Stimulated activated CD8-positive, alpha-beta memory T cell treated with anti-CD3 and anti-CD28 coated beads, Interleukin-2, amount 100 ng/mL, for 1 hour (primary cell): Measurements from ENCODE around the gene CNR2.
A peak's percentile ranks its signal among the peaks of the same experiment; 100 is the strongest.
"Not testable (repeated sequence)": the region's sequence is repeated elsewhere in the genome, so short reads cannot be mapped to it uniquely, and the experiment has no call there.

Experiments used
- DNase-seq, 2 donors: peaks; one replicate each; pipeline ENCODE4 v3.0.0-alpha.2; 2020; ENCODE audit warnings: low read depth in 2 of 2

CNR2 gene

DNA sequence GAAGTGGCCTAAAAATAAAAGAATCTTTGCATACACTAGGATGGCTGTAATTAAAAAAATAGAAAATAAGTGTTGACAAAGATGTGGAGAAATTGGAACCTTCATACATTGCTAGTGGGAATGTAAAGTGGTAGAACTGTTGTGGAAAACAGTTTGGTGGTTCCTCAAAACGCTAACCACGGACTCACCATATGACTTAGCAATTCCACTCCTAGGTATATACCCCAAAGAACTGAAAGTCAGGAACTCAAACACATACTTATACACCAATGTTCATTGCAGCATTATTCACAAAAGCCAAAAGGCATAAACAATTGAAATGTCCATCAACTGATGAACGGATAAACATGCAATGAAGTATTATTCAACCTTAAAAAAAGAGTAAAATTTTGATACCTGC is 77.1 kb downstream of the CNR2 start:
- no peak for DNase-seq

DNA sequence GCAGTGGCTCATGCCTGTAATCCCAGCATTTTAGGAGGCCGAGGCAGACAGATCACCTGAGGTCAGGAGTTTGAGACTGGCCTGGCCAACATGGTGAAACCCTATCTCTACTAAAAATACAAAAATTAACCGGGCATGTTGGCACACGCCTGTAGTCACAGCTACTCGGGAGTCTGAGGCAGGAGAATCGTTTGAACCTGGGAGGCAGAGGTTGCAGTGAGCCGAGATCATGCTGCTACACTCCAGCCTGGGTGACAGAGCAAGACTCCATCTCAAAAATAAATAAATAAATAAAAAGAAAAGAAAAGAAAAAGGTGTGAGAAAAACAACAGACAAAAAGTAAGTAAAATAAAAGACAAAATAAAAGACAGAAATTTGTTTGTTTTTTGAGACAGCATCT is 79.0 kb downstream of the CNR2 start:
- not testable (repeated sequence) for DNase-seq

DNA sequence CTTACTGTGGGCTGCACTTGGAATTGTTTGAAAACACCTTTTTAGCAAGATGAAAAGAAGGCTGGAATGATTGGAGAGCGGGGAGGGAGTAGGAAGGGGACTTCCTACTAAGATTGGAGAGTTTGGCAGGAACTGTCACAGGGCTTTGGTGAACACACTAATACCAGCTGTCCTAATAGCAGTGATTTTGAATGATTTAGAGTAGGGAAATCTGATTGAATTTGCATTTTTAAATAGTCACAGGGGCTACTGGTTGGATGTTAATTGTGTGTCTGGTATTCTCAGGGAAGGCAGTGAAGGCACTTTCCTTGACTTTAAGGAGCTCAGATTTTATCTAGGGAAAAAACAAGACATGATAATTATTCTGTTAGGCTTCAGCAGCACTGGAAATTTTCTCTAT is 85.4 kb downstream of the CNR2 start:
- no peak for DNase-seq

DNA sequence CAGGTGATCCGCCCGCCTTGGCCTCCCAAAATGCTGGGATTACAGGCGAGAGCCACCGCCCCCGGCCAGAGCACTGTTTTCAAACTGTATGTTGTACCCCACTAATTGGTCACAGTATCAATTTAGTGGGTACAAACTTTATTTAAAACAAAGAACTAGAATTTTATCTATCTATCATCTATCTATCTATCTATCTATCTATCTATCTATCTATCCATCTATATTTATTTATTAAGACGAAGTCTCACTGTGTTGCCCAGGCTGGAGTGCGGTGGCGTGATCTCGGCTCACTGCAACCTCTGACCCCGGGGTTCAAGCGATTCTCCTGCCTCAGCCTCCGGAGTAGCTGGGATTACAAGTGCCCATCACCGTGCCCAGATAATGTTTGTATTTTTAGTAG is 86.6 kb downstream of the CNR2 start:
- DNase-seq, result not testable (repeated sequence)

DNA sequence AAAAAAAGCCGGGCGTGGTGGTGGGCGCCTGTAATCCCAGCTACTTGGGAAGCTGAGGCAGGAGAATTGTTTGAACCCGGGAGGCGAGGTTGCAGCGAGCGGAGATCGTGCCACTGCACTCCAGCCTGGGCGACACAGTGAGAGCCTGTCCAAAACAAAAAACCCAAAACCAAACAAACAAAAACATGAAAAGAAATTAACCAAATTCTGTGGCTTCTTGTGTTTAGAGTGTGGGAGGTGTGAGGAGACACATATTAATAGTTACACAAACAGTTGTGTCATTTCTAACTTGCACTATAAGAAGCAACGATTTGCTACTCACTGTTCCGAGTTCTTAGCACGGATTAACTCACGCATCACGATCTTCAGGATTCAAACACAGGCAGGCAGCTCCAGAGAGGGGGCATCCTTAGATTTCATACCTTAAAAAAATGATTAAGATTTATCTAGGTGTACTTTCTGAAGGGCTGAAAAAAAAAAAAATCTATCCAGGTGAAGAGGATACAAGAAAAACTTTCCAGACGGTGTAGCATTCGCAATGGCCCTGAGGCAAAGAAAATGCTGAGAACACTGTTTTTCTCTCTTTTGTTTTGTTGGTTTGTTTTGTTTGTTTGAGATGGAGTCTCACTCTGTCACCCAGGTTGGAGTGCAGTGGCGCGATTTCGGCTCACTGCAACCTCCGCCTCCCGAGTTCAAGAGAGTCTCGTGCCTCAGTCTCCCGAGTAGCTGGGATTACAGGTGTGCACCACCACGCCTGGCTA is 87.2 kb downstream of the CNR2 start:
- DNase-seq, result no peak

DNA sequence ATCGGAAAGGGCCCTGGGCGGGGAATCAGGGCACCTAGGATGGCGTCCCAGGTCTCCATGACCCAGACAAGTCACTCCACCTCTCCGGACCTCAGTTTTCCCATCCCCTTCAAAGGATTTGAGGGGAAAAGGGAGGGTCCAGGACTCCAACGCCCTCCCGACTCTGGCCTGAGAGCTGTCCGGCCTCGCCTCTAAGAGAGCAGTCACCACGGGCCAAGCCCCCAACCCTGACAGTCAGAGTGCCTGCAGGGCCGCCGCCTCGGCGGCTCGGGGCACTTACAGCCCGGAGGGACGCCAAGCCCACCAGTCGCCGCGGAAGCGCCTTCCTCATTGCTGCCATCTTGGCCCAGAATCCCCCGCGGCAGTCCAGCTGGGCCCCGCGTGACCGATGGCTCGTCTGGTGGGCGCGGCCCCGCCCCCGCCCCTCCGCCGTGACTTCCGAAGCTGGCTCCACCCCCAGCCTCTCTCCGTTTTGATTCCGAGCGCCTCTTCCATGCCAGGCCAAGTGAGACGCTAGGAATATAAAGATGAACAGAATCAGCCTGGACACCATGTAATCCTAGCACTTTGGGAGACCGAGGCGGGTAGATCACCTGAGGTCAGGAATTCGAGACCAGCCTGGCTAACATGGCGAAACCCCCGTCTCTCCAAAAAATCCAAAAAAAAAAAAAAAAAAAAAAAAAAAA is 87.9 kb downstream of the CNR2 start, which contains the start of gene HMGCL:
HMGCL (minus strand) TSS at position 354 of the 686 bp plus-strand sequence; CDS start at position 340, 14 bp downstream.
- DNase-seq, result peak; percentile 73 to 77

DNA sequence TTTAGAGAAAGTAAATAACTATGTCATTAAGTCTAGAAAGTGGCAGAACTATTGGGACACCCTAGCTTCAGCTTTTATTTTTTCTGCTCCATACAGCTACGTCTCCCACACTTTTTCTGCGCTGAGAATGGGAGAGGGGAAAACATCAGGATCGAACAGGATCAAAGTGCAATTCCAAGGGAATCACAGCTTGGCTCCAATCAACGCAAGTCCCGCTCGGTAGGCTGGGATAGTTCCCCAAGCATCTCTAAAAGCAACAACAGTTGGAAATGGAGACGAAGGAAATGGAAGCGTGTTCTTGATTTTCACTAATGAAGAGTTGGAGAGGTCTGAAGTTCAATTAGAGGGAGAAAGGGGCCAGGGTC is 88.5 kb downstream of the CNR2 start:
- no peak for DNase-seq

DNA sequence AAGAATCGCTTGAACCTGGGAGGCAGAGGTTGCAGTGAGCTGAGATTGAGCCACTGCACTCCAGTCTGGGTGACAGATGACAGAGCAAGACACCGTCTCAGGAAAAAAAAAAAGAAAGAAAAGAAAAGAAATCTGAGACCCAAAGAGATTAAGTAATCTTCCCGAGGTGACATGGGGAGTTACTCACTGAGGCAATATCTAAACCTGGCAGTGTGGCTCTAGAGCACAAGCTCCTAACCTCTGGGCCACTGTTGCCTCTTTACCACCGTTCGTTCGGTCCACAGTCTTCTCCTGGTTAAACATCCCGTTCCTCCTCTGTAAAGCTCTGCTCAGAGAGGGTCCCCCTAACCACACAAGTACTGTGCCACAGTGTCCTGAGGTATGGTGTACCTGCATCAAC is 89.4 kb downstream of the CNR2 start:
- no peak for DNase-seq
